Pulmonary artery endothelial cell (primary cell): ENCODE measurements around the gene CWH43. TPM values are rescaled to one million over a fixed set of nuclear protein-coding genes. Genes with fewer than 3 reads are reported as not detected.
"Not testable (repeated sequence)": the region's sequence is repeated elsewhere in the genome, so short reads cannot be mapped to it uniquely, and the experiment has no call there.

Experiments
- DNase-seq: peaks from one replicate; pipeline ENCODE4 v3.0.0-alpha.2; 2011; ENCODE audit warnings: low read depth, low spot score
- total RNA-seq: library from RNA; depleted of rRNA; stranded (reverse); fragments of >200 nt; gene quantifications from 2 replicates; pipeline ENCODE4 v1.2.3, GENCODE V29; 2014

The CWH43 gene
- total RNA-seq, 1 donor from 2014 or later: not detected

DNA sequence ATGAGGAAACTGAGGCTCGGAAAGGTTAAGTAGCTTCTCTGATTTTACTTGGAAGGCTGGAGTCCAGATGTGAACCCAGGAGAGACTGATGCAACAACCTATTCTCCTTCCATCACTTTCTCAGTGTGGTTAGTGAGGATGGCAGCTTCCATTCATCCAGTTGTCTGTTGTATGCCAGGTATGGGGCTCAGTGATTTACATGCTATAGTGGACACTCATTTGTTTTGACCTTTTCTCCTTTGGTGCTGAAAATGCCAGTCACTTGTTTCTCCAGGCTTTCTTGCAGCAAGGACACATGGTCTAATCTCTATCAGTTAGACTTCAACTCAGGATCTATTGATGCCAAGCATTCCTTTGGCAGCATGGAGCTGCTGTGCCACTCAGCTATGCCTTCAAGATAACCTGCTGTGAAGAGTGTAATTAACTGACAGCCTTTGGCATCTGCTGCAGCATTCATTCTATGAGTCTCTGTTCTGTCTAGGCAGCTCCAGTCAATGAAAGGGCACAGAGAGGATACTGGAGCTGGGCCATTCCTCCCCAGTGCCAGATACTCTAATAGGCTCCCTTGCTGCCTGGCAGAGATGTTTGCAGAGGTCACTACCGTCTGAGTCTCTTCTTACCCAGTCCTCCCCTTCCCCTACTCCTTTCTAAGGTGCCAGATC lies 11.0 kb upstream of the CWH43 start:
- DNase-seq: no peak

DNA sequence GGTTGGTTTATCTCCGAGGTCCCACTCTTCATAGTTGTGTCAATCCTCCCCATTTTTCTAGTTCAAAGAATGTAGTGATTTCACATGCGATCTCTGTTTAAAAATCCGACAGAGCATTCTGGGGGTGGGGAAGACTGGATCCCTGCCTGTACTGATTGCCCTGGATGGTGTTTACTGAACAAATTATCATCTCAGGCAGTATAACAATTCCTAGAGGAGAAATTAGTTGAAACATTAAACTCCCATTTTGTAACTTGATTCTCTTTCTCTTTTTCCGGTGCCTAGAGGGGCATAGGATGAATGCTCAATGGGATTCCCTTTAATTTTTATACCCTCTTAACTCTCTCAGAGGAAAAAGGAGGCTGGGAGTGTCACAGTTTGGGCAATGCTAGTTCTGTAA lies 10.0 kb upstream of the CWH43 start:
- DNase-seq: no peak

DNA sequence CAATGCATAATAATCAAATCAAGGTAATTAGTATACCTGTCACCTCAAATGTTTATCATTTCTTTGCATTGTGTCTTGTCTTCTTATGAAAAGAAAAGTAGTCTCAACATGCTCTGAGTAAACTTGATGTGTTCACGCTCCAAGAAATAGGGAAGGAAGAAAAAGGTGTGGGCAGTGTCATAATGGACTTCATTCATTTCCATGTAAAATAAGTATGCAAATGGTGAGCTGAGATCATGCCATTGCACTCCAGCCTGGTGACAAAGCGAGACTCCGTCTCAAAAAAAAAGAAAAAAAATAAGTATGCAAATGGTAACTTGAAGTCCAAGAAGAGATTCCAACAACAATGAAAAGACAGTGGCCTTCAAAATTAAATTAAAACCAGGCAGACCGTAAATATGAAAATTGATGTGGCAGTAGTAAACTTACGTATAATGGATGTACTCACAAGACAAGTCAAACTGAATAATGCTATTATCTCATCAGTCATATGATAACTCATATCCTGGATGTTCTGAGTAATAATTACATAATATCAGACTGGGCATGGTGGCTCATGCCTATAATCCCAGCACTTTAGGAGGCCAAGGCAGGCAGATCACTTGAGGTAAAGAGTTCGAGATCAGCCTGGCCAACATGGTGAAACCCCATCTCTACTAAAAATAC lies 6.0 kb upstream of the CWH43 start:
- no peak for DNase-seq

DNA sequence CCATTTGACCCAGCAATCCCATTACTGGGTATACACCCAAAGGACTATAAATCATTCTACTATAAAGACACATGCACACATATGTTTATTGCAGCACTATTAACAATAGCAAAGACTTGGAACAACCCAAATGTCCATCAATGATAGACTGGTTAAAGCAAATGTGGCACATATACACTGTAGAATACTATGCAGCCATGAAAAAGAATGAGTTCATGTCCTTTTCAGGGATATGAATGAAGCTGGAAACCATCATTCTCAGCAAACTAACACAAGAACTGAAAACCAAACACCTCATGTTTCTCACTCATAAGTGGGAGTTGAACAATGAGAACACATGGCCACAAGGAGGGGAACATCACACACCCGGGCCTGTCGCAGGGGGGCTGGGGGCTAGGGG lies 2.1 kb upstream of the CWH43 start:
- not testable (repeated sequence) for DNase-seq

DNA sequence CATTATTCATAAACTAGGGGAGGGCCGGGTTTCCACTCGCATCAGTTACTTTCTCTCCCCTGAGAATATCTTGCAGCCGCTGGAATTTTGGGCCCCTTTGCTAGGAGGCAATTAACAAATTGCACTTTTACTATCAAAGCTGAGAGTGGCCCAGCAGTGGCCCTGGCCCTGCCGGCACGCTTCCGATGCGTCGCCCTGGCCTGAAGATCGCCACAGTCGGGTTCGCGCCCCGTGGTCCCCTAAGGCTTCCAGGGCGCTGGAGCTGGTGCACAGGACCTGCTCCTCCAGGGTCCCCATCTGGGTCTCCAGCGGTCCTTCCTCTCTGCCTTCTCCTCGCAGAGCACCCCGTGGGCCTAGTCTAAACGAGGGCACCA lies 486 bp upstream of the CWH43 start:
- no peak for DNase-seq

DNA sequence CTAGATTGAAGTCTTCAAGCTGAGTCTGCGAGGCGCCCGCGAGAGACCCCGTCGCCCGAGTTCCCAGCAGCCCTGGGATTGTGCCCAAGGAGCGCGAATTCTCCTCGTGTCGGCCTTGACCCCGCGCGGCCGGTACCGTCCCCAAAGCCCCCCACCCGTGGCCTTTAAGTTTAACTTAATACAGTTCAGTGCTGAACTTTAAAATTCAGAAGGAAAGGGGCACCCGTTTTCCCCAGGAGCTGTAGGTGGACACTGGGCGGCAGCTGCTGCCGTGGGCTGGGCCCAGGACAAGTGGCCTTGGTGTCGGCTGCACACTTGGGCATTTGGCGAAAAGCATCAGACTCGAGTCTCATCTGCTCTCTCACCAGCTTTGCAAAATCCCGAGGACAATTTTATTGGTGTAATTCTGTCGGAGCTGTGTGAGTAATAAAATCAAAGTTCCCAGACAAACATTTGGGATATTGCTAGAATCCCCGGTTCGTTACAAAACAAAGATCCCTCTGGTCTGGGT lies 634 bp downstream of the CWH43 start:
- no peak for DNase-seq

DNA sequence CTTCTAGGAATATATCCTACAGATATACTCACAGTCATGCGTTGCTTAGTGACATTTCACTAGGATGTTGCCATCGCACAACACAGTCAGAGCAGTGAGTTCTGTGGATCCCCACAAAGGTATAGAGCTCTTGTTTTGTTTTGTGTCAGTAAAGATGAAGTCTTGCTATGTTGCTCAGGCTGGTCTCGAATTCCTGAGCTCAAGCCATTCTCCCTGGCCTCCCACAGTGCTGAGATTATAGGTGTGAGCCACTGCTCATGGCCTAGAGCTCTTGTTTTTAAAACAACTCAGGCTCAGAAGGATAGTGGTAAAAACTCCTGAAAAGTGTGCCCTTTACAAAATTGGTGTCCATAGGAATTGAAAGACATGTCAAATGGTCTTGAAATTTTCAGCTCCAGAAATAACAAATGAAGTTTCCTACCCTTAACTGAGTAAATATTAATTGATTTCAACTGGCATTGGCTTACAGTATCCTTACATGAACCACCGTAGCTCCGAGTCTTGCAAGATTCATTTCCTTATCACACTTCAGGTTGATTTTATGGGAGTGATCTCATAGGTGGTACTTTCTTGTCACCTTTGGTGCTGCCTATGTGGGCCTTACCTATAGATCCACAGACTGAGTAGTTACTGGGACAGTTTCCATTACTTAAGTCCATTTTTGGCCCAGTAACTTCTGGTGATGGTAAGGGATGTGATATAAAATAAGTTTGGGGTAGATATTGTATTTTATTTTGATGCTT lies 3.6 kb downstream of the CWH43 start:
- DNase-seq: no peak

DNA sequence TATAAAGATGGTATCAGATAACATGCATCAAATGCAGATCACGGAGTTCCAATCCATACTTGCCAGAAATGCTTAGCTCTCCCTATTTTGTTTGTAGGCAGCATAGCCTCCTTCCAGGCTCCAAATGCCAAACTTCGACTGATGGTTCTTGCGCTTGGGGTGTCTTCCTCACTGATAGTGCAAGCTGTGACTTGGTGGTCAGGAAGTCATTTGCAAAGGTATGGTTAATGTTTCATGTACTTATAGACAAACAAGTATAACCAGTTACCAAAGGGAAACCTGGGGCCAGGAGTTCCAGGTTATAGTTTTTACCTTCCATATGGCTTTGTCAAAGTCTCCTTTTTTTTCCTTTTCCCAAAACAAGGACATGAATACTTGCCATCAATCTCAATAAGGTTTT lies 5.3 kb downstream of the CWH43 start:
- DNase-seq: no peak

DNA sequence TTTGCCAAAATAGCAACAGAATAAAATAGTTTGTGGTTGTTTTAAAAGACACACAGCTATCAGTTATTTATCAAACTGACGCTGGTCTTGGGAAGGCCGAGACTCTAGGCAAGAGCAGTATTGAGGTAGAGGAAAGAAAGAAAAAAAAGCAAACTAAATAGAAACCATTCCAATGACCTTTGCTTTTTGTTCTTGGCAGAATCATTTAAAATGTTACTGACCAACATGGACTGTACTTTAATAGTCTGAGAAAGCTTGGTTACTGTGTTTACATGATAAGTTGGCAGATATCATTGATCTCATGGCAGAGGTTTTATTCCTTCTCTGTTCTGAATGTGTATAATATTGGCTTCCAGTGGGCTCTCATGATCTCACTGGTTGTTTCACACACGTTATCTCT lies 11.9 kb downstream of the CWH43 start:
- DNase-seq: no peak

DNA sequence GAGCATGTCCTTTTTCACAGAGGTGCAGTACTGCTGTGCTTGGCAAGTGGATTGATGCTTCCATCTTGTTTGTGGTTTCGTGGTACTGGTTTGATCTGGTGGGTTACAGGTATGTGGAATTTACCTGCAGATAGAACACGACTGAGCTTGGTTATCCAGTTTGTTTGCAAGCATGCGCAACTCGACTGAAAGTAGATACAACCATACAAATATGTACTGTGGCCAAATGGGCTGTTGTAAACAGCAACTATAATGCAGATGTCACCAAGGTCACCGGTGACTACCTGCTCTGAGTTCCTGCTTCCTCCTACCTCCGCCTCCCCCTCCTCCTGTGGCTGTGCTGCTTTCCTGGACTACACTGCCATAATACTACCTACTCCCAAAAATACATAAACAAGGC lies 12.4 kb downstream of the CWH43 start:
- DNase-seq: no peak

DNA sequence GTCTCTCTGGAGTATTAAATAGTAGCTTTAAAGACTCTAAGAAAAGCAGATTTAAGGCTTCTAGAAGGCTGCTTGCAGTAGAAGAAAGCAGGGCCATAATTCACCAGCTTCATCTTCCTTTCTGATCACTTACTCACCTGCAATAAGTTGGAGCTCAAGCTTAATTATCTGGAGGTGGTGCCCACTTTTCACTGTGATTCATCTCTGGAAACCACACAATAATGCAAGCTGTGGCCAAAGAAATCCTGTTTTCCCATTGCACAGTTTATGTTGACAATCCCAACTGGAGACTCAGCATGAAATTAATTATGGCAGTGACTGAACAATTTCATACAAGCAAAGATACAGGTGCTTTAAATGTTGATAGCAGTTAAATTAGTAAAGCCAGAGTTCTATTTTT lies 14.7 kb downstream of the CWH43 start:
- DNase-seq: no peak

DNA sequence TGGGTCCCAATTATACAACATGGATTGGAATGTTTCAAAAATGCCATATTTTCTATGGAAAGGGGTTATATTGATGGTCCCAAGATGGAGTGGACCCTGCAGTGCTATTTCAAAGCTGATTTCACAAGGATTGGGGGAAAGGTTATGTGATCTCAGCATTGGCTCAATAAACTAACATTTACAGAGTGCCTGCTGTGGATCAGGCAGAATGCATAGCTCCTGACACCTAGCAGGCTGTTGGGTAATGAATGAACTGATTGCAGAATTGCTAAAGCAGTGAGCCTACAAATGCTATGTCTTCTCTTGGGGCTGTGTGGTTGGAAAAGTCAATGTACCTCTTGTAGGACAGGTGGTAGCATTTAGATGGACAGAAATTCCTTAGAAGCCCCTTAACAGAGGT lies 16.9 kb downstream of the CWH43 start:
- no peak for DNase-seq

DNA sequence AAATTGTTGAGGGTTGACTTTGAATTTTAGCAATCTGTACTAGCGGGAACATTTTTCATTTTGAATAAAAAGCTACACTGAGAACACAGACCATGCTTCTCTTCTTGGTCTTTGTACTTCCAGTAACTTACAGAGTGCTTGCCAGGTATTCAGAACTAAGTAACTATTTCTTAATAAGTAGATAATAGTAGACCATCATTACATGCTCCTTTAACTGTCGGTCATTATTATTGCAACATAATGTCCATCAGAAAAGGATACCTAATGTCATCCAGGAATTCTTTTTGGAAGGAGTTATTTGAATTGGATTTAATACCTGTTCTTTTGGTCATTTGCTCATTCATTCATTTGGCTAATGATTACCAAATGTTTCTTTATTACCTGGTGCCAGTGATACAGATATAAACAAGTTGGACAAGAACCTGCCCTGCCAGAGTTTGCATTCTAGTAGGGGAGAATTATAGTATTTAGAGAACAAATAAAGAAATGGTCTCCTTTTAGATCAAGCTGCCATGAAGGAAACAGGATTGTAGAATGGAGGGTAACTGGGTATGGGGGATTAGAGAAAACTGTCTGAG lies 32.7 kb downstream of the CWH43 start:
- no peak for DNase-seq

DNA sequence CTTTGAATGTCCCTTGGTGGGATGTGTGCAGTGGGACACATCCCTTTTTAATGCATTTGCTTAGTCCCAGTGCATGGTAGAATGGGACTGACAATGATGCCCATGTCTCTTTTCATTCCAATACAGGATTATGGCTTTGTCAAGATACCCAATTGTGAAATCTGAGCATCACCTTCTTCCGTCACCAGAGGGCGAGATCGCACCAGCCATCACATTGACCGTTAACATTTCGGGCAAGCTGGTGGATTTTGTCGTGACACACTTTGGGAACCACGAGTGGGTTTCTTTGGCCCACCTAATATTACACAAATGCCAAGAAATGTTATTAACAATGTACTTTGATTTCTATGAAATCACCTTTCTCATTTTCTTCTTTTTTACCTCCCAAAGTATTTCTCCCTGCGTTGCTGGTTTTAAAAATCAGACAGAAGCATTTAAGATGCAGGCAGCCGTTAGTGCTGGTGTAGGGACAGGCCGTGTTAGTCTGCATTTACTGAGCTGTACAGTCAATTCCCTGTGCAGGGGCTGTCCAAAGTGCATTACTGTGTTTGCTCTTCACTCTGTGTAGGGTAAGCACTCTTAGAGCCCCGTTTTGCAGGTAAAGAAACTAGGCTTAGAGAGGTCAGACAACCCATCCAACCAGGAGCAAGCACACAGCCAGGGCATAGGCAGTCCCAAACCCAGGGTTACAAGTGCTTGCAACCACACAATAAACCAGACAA lies 46.5 kb downstream of the CWH43 start:
- no peak for DNase-seq

DNA sequence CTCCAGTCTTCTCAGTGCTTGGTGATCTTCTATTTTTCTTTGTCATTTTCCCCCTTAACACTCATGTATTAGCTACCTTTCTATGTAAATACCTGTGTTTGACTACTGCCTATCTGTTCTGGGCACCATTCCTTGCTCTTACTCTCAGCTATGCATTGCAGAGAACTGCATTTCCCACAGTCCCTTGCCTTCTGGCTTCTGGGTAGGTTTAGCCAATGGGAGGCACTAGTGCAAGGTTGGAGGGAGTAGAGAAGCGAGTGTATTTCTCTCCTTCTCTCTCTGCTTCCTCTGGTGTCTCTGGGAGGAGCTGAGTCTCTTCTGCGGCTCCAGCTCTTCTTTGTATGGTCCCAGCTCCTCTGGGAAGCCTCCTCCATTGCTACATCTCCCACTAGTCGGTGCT lies 50.5 kb downstream of the CWH43 start:
- no peak for DNase-seq

DNA sequence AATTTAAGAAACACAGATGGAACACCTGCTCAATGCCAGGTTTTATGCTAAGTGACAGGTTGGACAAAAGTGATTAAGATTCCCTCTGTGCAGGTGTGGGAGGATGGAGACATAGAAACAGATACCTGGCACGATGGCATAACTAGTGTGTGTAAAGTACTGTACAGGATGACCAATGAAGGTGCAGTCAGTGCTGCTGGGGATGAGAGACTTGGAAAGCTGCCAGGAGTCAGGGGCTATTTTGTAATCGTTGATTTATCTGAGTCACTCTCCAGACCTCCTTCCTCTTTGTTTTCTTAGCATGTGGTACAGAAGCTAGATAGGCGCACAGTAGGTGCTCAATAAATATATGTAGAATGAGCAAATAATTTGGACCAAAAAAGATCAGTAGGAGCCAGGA lies 58.2 kb downstream of the CWH43 start:
- DNase-seq: no peak

DNA sequence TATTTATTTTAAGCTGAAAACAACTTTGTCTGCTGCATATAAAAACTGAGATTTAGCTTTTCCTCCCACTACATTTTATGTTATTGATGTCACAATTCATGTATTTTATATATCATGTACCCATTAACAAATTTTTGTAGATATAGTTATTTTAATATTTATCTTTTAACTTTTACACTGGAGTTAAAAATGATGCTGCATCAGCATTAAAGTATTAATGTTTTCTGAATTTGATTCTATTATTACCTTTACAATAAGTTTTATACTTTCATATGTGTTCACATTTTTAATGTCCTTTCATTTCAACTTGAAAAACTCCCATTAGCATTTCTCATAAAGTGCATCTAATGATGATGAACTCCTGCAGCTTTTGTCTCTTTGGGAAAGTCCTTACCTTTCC lies 72.2 kb downstream of the CWH43 start:
- no peak for DNase-seq

DNA sequence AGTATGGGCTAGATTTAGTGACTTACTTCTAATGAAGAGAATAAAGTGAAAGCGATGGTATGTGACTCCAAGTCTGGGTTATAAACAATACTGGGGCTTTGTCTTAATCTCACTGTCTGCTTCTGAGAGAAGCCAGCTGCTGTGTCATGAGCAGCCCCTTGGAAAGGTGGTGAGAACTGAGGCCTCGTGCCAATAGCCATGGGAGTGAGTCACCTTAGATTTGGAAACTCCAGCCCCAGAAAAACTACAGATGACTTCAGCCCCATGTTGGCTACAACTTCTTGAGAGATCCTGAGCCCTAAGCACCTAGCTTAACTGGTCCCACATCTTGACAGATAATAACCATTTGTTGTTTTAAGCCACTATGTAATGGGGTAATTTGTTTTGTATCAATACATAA lies 77.6 kb downstream of the CWH43 start:
- no peak for DNase-seq

DNA sequence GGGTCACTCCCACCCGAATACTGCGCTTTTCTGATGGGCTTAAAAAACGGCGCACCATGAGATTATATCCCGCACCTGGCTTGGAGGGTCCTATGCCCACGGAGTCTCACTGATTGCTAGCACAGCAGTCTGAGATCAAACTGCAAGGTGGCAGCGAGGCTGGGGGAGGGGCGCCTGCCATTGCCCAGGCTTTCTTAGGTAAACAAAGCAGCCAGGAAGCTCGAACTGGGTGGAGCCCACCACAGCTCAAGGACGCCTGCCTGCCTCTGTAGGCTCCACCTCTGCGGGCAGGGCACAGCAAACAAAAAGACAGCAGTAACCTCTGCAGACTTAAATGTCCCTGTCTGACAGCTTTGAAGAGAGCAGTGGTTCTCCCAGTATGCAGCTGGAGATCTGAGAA lies 86.1 kb downstream of the CWH43 start:
- not testable (repeated sequence) for DNase-seq

DNA sequence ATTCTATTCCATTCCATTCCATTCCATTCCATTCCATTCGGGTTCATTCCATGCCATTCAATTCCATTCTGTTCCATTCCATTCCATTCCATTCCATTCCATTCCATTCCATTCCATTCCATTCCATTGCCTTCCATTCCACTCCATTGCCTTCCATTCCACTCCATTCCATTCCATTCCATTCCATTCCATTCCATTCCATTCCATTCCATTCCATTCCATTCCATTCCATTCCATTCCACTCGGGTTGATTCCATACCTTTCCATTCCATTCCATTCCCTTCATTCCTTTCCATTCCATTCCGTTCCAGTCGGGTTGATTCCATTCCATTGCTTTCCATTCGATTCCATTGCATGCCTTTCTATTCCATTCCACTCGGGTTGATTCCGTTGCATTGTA lies 105.8 kb downstream of the CWH43 start:
- DNase-seq: not testable (repeated sequence)

DNA sequence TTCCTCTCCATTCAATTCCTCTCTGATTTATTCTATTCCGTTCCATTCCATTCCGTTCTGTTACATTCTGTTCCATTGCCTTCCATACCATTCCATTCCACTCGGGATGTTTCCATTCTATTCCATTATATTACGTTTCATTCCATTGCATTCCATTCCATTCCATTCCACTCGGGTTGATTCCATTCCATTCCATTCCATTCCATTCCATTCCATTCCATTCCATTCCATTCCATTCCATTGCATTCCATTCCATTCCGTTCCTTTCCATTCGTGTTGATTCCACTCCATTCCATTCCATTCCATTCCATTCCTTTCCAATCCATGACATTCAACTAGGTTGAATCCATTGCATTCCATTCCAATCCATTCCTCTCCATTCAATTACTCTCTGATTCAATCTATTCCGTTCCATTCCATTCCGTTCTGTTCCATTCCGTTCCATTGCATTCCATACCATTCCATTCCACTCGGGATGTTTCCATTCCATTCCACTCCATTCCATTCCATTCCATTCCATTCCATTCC lies 106.6 kb downstream of the CWH43 start:
- not testable (repeated sequence) for DNase-seq
